Measurements from ENCODE around the gene GGA3.
A peak's percentile ranks its signal among the peaks of the same experiment; 100 is the strongest.

Gene GGA3

DNA sequence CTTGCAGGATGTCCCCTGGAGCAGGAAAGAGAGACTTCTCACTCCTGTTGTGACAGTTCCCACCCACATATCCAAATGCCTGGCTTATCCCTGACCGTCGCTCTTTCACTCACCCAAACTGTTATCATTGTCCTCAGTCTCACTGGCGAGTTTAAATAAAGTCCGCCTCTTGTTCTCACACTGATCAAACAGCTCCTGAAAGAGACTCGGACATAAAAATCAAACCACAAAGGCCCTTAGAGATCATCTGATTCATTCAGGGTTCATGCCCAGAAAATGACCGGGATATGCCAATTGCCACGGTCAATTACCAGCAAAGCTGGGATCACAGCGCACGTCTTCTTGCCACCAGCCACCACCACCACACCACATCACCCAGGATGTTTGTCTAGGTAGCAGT lies 19.9 kb downstream of the GGA3 start:
- no peak for DNase-seq (ENCODE audit: insufficient read length, low spot score)
- no peak for FAIRE-seq
- TF ChIP-seq CTCF (IDR thresholded peaks at IDR 0.05; ENCODE audit: insufficient read depth, missing control alignments), result no peak

- no peak for TF ChIP-seq CTCF (IDR thresholded peaks at IDR 0.05; ENCODE audit: insufficient read depth, missing control alignments)
- FAIRE-seq (no peak), DNase-seq (ENCODE audit: insufficient read length, low spot score) (no peak)
Measured at GRCh38 chr17:75241143-75241430, 20.3 kb downstream of the GGA3 start.

DNA sequence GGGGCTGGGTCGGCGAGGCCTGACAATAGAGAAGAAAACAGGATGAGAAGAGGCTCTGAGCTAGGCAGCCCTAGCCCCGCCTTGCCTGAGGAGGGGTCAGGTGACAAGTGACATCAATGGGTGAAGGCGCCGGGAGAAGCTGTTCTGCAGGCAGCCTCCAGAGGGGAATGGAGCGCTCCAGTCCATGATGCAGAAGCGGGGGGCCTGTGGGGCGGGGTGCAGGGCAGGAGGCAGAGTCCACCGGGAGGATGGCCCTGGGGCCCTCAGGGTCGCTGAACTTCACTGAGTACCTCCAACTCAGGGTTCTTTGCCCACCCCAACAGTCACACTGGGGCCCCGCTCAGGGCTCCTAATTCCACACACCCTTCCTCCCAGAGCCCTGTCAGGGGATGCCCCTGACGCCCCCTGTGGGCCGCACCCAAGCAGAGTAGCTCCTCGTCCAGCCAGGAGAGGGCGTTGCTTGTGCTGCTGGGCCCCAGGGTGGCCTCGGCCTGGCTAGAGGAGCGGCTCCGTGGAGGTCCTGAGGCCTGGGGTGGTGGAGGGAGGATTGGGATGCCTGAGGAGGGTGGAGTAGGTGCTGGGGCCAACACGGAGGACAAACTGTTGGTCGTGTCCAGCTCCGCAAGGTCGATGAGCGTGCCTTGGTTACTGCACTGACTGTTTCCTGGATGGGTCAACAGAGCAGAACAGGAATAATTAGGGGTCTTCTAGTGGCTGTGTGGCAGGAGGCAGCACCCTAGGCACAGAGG lies 20.8 kb downstream of the GGA3 start:
- DNase-seq (ENCODE audit: insufficient read length, low spot score) (peak; percentile 49), FAIRE-seq (no peak)
- TF ChIP-seq CTCF (IDR thresholded peaks at IDR 0.05; ENCODE audit: insufficient read depth, missing control alignments), result peak; percentile 89

GRCh38 chr17:75239778-75240393 lies 21.5 kb downstream of the GGA3 start:
- FAIRE-seq (no peak), DNase-seq (ENCODE audit: insufficient read length, low spot score) (no peak)
- TF ChIP-seq CTCF (IDR thresholded peaks at IDR 0.05; ENCODE audit: insufficient read depth, missing control alignments), result no peak

DNA sequence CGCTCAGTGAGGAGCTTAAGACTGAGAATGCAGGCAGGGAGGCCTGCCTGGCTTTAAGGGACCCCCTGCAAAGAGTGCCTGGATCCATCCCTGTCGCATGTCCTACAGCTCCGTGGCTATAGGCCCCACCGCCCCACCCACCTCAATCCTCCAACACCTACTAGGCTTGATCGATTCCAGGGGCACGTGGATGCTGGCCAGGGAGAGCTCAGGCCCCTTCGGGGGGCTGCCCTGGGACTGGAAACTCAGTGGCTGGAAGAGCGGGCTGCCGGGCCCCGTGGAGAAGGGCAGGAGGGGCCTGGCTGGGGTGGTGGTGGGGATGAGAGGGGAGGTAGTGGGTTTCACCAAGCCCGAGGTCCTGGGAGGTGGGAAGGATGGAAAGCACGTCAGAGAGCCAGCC lies 22.2 kb downstream of the GGA3 start:
- no peak for FAIRE-seq
- no peak for TF ChIP-seq CTCF (IDR thresholded peaks at IDR 0.05; ENCODE audit: insufficient read depth, missing control alignments)
- no peak for DNase-seq (ENCODE audit: insufficient read length, low spot score)

- peak; percentile 92 for TF ChIP-seq CTCF (IDR thresholded peaks at IDR 0.05; ENCODE audit: insufficient read depth, missing control alignments)
- DNase-seq (ENCODE audit: insufficient read length, low spot score), result peak; percentile 80
- no peak for FAIRE-seq
Measured at GRCh38 chr17:75238684-75239191, 22.7 kb downstream of the GGA3 start.

DNA sequence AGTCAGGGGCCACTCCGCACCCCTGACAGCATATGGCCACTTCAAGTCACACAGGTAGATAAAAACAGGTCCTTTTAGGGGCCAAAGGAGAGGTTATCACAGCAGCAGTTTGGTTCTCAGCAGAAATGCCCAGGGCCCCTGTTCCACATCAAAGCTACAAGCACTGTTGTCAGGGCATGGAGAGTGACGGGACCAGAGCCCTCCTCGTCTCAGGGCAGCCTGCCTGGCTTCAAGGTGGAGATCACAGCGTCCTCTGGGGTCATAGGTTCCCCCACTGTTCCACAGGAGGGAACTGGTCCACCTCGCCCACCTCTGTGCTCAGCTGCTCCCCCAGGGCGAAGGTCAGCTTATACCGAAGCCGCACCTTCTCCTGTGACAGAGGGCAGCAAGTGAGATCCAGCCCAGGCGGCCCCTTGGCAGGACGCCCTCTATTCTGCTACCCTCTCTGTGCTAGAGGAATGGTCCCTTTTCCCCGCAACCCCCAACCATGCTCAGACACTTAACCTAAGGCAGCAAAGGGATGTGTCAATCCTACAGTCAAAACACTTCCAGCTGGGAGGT lies 23.3 kb downstream of the GGA3 start:
- DNase-seq (ENCODE audit: insufficient read length, low spot score), result no peak
- no peak for TF ChIP-seq CTCF (IDR thresholded peaks at IDR 0.05; ENCODE audit: insufficient read depth, missing control alignments)
- FAIRE-seq, result no peak

All from D721Med (cell line).